A673 (cell line): ENCODE results near the gene SPDL1.

Experiments used
- CTCF ChIP-seq: fragments of 300-800, 200-600 bp; sonication (generic); conservative IDR thresholded peaks from 2 replicates; pipeline ENCODE4 v1.5.1; 2017; ENCODE audit warnings: low read depth, mild to moderate bottlenecking, antibody characterized with exemption, low read length, moderate library complexity, mixed read lengths
- EZH2 ChIP-seq: fragments of 200-600 bp; sonication (generic); IDR thresholded peaks from 2 replicates; pipeline ENCODE4 v1.6.1; 2017; ENCODE audit warnings: borderline replicate concordance, low read depth, mild to moderate bottlenecking, mixed read lengths, antibody characterized with exemption, low read length; ENCODE audit not compliant: poor library complexity, severe bottlenecking

DNA sequence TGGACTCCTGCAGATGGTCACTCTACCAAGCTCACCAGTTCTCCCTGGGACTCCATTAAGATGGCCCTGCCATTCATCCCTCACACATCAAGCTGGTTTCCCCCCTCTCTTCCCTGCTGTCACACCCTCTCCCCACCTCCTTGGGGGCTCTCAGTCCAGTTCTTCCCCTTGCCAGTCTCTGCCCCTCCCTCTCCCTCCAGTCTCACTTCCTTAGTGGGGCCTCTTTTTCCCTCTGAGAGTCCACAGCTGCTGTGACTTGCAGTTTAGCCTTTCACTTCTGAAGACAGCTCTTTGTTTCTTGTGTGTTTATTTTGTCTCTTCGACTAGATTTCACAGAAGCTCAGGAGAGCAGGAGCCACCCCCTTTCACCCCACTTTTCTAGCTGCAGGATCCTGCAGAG, 64.0 kb downstream of the SPDL1 start:
- no peak for TF ChIP-seq EZH2
- no peak for TF ChIP-seq CTCF
